RWPE2 (cell line): Measurements from ENCODE around the gene PPME1.

Experiments
- ATAC-seq: fragments of 200-7000 bp; cut with Tn5 transposase; 3 replicates; pipeline ENCODE4 v1.9.1; 2021; ENCODE audit warnings: low read depth
- DNase-seq: peaks from one replicate; pipeline ENCODE4 v3.0.0-alpha.2; 2020; ENCODE audit warnings: low spot score
- H3K27ac ChIP-seq: fragments of 450-650 bp; 2 replicates; pipeline ENCODE4 v1.5.1; 2017; ENCODE audit warnings: mild to moderate bottlenecking; ENCODE audit not compliant: poor library complexity, severe bottlenecking
- H3K27me3 ChIP-seq: fragments of 250-450 bp; sonication (Bioruptor Pico); 2 replicates; pipeline ENCODE4 v1.5.1; 2021; ENCODE audit warnings: mild to moderate bottlenecking, moderate library complexity; ENCODE audit not compliant: insufficient read depth, poor library complexity, severe bottlenecking
- H3K36me3 ChIP-seq: fragments of 250-450 bp; sonication (Bioruptor Pico); 2 replicates; pipeline ENCODE4 v1.5.1; 2020; ENCODE audit warnings: low read depth, mild to moderate bottlenecking, moderate library complexity
- H3K4me1 ChIP-seq: fragments of 250-450 bp; sonication (Bioruptor Pico); 2 replicates; pipeline ENCODE4 v1.5.1; 2021; ENCODE audit warnings: mild to moderate bottlenecking, moderate library complexity; ENCODE audit not compliant: insufficient read depth, poor library complexity, severe bottlenecking
- H3K4me3 ChIP-seq: fragments of 250-450 bp; sonication (Bioruptor Pico); 2 replicates; pipeline ENCODE4 v1.5.1; 2021; ENCODE audit warnings: mild to moderate bottlenecking, moderate library complexity; ENCODE audit not compliant: severe bottlenecking
- H3K9me3 ChIP-seq: fragments of 250-450 bp; sonication (Bioruptor Pico); 2 replicates; pipeline ENCODE4 v1.5.1; 2021; ENCODE audit warnings: mild to moderate bottlenecking, moderate library complexity; ENCODE audit not compliant: severe bottlenecking
- CTCF ChIP-seq: fragments of 450-650 bp; IDR thresholded peaks from one replicate; pipeline ENCODE4 v1.5.1; 2017; ENCODE audit warnings: mild to moderate bottlenecking, moderate library complexity; ENCODE audit not compliant: poor library complexity, severe bottlenecking

Gene PPME1

GRCh38 chr11:74288161-74288560, 117.1 kb downstream of the PPME1 start:
- ATAC-seq (peak; percentile 94), DNase-seq (no peak)
- H3K27ac ChIP-seq: peak overlapping the region; percentile 37

GRCh38 chr11:74288911-74289310, 117.8 kb downstream of the PPME1 start:
- no peaks in the 10 kb centered on the region for H3K27me3 ChIP-seq
- H3K27ac ChIP-seq: peak overlapping the region; percentile 37
- ATAC-seq (no peak), DNase-seq (no peak)
- no peaks in the 10 kb centered on the region for H3K9me3 ChIP-seq
- TF ChIP-seq CTCF: no peak
- H3K4me3 ChIP-seq: no peak overlapping the region
- no peaks in the 10 kb centered on the region for H3K36me3 ChIP-seq
- H3K4me1 ChIP-seq: peaks cover 5% of the 10 kb centered on the region

More at GRCh38 chr11:74288161-74288560, 117.1 kb downstream of the PPME1 start:
- H3K9me3 ChIP-seq: no peaks in the 10 kb centered on the region
- H3K36me3 ChIP-seq: no peaks in the 10 kb centered on the region
- TF ChIP-seq CTCF: no peak
- no peaks in the 10 kb centered on the region for H3K27me3 ChIP-seq
- no peak overlapping the region for H3K4me3 ChIP-seq
- H3K4me1 ChIP-seq: peaks cover 5% of the 10 kb centered on the region

GRCh38 chr11:74297484-74297883, 126.4 kb downstream of the PPME1 start:
- ATAC-seq (no peak), DNase-seq (no peak)
- Histone ChIP-seq H3K4me3 (no peak overlapping the region), H3K9me3 (no peaks in the 10 kb centered on the region), H3K36me3 (no peaks in the 10 kb centered on the region), H3K27me3 (no peaks in the 10 kb centered on the region), H3K27ac (no peak overlapping the region), H3K4me1 (no peaks in the 10 kb centered on the region)
- no peak for TF ChIP-seq CTCF

GRCh38 chr11:74299015-74299414, 127.9 kb downstream of the PPME1 start:
- H3K4me1 ChIP-seq: no peaks in the 10 kb centered on the region
- no peaks in the 10 kb centered on the region for H3K27me3 ChIP-seq
- H3K36me3 ChIP-seq: no peaks in the 10 kb centered on the region
- no peak for DNase-seq
- H3K9me3 ChIP-seq: no peaks in the 10 kb centered on the region
- TF ChIP-seq CTCF: no peak
- no peak for ATAC-seq
- H3K4me3 ChIP-seq: no peak overlapping the region
- no peak overlapping the region for H3K27ac ChIP-seq
